Left ventricle myocardium superior (tissue), 1 donor: ENCODE results near the gene SERTAD2. TPM values are rescaled to one million over a fixed set of nuclear protein-coding genes. Genes with fewer than 3 reads are reported as not detected.

Experiments used
- ATAC-seq: fragments of 200-7000 bp; cut with Tn5 transposase; one replicate; pipeline ENCODE4 v1.9.1; 2020; ENCODE audit warnings: mild to moderate bottlenecking, moderate library complexity
- DNase-seq: peaks from one replicate; pipeline ENCODE4 v3.0.0-alpha.2; 2020
- intact Hi-C: fragments of 100-400 bp; cut with micrococcal nuclease; formaldehyde crosslinking; loops from one replicate; pipeline ENCODE4 v1.11.0; 2022
- total RNA-seq: library from RNA; stranded (reverse); fragmentation: NEBNext Ultra II Directional; extraction: Animal tissue kit (Norgen Biotek cat#: 25700); gene quantifications from one replicate; pipeline ENCODE4 v1.2.1, GENCODE V29; 2021
- donor health status: DM: no; HTN: yes; CAD: no; lungs with severe emphysema.

The SERTAD2 gene
- total RNA-seq, 1 donor from 2014 or later: 14.6 TPM

DNA sequence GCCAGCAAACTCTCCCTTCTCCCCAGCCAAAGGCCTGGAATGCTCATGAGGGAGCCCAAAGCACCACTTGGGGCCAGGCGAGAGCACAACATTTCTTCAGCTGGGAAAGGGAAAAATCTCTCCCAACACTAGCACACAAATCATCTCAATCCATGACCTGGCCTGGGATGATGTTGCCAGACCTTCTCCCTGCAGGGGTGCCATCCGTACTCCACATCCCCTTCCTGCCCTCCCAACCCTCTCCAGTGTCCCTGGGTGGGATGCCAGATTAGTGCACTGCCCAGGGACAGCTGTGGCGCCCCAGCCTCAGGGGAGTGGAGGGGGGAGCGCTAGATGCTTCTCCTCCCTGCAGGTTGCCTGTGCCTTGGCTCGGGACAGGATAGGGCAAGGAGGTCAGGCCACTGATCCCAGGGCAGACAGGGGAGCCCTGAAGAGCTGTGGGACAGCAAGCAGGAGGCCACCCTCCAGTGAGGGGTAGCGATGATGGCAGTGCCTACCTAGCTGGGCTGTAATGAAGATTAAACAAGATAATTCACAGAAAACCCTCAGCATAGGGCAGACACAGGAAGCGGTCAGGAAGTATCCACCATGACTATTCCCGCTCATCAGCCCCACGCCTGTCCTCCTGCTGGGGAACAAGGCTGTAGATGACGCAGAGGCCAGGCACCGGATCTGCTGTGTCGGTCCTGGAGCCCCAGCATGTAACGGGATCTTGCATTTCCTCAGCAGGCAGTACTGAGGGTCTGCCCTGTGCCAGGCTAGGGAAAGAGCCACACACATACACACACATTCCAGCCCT lies 31.1 kb downstream of the SERTAD2 start:
- intact Hi-C loops: no loop called here
- no peak for DNase-seq
- no peak for ATAC-seq

GRCh38 chr2:64620661-64621060 lies 33.1 kb downstream of the SERTAD2 start:
- no peak for ATAC-seq
- no peak for DNase-seq
- intact Hi-C loops: no loop called here

DNA sequence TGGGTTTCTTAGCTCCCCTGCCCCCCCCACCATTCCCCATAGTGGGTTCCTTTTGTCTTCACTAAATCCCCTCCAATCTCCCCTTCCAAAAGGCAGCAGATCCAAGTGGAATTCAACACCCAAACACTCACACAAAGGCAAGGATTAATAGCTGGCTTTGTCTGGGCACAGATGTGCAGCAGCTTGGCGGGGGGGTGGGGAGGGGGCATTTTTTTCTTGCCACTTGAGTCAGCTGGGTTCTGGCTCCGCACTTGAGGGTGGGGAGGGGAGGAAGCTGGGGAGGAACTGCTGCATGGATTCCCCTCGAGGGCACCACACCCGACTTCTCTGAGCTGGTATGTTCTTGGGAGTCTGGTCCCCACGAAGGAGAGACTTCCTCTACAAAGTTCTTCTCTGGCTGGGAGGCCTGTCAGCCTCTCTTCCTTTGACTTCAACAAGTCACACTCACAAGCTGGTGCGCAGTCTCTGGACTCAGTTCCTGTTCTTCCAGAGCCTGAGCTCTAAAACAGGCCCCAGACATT lies 36.0 kb downstream of the SERTAD2 start:
- ATAC-seq (no peak), DNase-seq (no peak)
- intact Hi-C loops: no loop called here

DNA sequence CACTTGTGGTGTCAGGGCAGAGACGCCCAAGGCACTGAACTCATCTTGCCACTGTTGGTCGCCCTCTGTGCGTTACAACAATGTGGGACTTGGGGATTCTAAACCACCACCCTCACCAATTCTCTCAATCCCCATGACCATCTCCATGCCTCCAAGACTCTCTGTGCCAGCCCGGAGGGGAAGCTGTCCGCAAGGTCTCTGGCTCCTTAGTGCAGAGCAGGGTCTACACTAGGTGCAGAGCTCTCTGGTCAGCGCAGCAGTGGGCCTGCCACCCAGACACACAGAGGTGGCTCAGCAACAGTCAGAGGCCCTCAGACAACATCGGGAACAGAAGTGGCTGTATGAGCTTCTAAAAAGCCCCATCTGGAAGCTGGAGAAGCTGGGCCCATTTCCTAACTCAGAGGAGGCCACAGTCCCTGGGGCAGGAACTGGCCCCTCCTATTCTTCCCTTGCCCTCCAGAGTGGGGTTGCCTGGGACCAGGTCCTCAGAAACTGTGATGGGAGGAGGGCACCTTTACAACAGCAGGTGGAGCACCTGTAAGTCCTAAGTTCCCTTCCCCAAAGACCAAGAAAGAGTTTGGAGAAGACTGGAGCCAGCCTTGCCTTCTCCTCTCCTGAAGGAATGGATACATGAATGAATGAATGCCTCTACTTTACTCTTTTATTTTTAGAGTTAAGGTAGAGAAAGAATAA lies 37.7 kb downstream of the SERTAD2 start:
- intact Hi-C loops: no loop called here
- no peak for ATAC-seq
- DNase-seq: no peak

DNA sequence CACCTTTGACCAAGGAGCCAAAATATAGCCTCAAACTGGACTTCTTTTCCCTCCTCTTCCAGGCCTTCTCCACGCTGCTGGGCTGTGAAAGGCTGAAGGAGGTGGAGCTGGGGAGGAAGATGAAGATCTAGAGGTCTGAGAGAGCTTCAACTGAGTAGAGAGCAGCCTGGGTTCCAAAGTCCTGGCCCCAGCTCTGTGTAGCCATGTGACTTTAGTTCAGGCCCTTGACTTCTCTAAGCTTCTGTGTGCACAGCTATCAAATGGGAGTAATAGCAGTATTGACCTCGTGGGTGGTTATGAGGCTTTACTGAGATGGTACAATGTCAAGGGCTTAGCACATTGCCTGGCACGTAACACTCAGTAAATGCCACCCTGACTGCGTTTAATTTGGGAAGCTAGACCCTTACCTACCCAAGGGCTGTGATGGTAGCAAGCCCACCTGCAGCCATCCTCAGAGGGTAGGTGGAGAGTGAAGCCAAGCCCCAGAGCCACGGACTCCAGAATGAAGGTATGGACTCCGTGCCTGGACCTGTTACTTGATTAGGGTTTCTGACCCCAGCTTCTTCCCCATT lies 38.4 kb downstream of the SERTAD2 start:
- no peak for DNase-seq
- intact Hi-C loops: no loop called here
- ATAC-seq: no peak

DNA sequence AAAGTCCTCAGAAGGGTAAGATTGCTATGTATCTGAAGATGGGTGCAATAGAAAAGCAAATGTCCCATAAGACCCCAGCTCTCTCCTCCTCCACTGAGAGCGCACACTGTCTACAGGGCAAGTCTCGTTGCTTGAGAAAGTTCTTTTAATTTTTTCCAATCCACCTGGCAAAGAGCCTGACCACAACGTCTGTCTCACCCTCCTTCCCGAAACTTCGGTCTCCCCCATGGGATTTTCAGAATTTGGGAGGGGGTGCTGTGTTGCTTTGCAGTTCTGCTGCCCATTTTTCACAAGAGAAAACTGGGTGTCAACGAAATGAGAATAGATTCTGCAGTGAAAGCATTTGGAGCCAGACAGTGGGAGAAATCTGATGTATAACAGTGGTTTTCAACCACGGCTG lies 40.4 kb downstream of the SERTAD2 start:
- DNase-seq: no peak
- ATAC-seq: no peak
- intact Hi-C loops: no loop called here

- ATAC-seq (no peak), DNase-seq (no peak)
- intact Hi-C loops: no loop called here
Observed at GRCh38 chr2:64612575-64613195, 41.0 kb downstream of the SERTAD2 start.

GRCh38 chr2:64610316-64610855 lies 43.3 kb downstream of the SERTAD2 start:
- intact Hi-C loops: no loop called here
- DNase-seq: no peak
- no peak for ATAC-seq

- intact Hi-C loops: no loop called here
- DNase-seq (no peak), ATAC-seq (no peak)
Observed at GRCh38 chr2:64609942-64610281, 43.8 kb downstream of the SERTAD2 start.

- ATAC-seq (peak; percentile 87), DNase-seq (peak; percentile 83)
- intact Hi-C loops: no loop called here
Observed at GRCh38 chr2:64609227-64609941, 44.3 kb downstream of the SERTAD2 start.

GRCh38 chr2:64608867-64609226 lies 44.9 kb downstream of the SERTAD2 start:
- DNase-seq (no peak), ATAC-seq (peak; percentile 24)
- intact Hi-C loops: no loop called here

DNA sequence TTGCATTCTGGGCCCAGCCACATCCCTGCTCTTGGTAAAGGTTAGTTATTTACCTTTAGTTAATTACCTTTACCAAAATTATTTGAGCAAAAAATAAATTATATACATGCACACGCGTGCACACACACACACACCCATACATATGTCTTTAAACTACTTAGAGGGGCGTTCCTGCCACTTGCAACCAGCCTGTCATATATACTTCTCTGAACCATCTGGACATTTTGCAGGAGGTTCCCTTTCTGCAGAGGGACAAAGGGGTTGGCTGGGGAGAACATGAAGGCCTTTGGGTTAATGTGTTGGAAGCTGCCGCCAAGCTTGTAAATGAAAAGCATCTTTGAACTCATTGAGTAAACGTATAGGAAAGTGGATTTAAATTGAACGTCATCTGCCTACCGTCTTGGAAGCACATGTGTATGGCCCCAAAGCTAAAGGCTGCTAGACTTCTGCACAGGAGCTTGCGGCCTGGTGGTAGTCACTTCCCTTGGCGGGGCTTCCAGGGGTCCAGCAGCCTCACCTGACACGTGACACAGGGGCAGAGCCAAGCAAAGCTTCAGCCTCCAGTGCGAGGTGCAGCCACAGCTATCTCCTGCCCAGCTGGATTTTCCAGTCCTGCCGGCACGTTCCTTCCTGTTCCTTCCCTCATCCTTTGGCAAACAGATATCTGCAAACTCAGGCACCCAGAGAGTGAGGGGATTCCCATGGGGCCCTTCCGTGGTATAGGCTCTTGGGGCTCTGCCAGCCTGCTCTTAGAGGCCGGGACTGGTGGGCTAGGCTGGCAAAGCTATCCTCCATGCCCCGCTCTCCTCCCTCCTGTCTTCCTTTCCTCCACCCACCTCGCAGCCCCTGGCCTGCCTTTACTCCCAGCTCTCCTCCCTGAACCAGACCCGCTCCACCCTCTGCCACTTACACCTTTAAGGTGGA lies 46.1 kb downstream of the SERTAD2 start:
- intact Hi-C loops: no loop called here
- ATAC-seq (no peak), DNase-seq (no peak)

GRCh38 chr2:64606479-64607363 lies 47.0 kb downstream of the SERTAD2 start:
- ATAC-seq (peak; percentile 88), DNase-seq (peak; percentile 91)
- intact Hi-C loops: no loop called here

GRCh38 chr2:64605991-64606478 lies 47.7 kb downstream of the SERTAD2 start:
- DNase-seq: no peak
- intact Hi-C loops: no loop called here

GRCh38 chr2:64605026-64605471 lies 48.7 kb downstream of the SERTAD2 start:
- intact Hi-C loops: no loop called here
- ATAC-seq: no peak
- peak; percentile 53 for DNase-seq

More at GRCh38 chr2:64605991-64606478, 47.7 kb downstream of the SERTAD2 start:
- no peak for ATAC-seq

DNA sequence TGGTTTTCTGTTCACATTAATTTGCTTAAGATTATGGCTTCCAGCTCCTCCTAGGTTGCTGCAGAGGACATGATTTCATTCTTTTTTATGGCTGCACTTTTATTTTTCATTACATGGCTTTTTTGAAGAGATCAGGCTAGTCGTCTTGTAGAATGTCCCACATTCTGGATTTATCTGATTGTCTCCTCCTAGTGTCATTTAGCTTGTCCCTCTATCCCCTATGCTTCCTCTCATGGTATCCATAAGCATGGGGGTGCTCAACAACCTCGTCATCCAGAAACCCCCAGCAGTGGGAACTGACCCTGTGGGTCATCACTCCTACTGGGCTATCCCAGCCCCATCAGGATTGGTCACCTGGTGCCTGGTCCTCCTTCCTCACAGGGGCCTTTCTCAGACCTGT lies 49.6 kb downstream of the SERTAD2 start:
- DNase-seq: no peak
- no peak for ATAC-seq
- intact Hi-C loops: no loop called here

- intact Hi-C loops: no loop called here
- DNase-seq: no peak
- no peak for ATAC-seq
Observed at GRCh38 chr2:64602436-64602835, 51.3 kb downstream of the SERTAD2 start.
